HG02571 (cell line): ENCODE results near the gene NFILZ.

ENCODE experiments used
- ATAC-seq: cut with Tn5 transposase; IDR thresholded peaks from one replicate; pipeline ENCODE4 v1.9.1; 2021; ENCODE audit warnings: mild to moderate bottlenecking, moderate library complexity; ENCODE audit not compliant: unreplicated experiment

The NFILZ gene

GRCh38 chr19:8629996-8630683 is at the start of gene NFILZ:
Gene NFILZ (plus strand): TSS chr19:8630633. CDS start chr19:8676766, 46,133 bp downstream.
- ATAC-seq, result no peak

GRCh38 chr19:8580710-8581281 is 49.6 kb upstream of the NFILZ start:
- no peak for ATAC-seq

- no peak for ATAC-seq
Measured at GRCh38 chr19:8584965-8585893, 45.2 kb upstream of the NFILZ start.

- no peak for ATAC-seq
Measured at GRCh38 chr19:8585894-8586750, 44.3 kb upstream of the NFILZ start.

- ATAC-seq, result no peak
Measured at GRCh38 chr19:8589177-8589714, 41.2 kb upstream of the NFILZ start.

- no peak for ATAC-seq
Measured at GRCh38 chr19:8592231-8593009, 38.0 kb upstream of the NFILZ start.

- ATAC-seq, result no peak
Measured at GRCh38 chr19:8593931-8594330, 36.5 kb upstream of the NFILZ start.

GRCh38 chr19:8595651-8596050 is 34.8 kb upstream of the NFILZ start:
- ATAC-seq, result no peak

- no peak for ATAC-seq
Measured at GRCh38 chr19:8596168-8596567, 34.3 kb upstream of the NFILZ start.

- no peak for ATAC-seq
Measured at GRCh38 chr19:8600064-8600463, 30.4 kb upstream of the NFILZ start.

- ATAC-seq, result no peak
Measured at GRCh38 chr19:8600816-8601215, 29.6 kb upstream of the NFILZ start.

- no peak for ATAC-seq
Measured at GRCh38 chr19:8601796-8602195, 28.6 kb upstream of the NFILZ start.

- no peak for ATAC-seq
Measured at GRCh38 chr19:8605514-8605913, 24.9 kb upstream of the NFILZ start.

- no peak for ATAC-seq
Measured at GRCh38 chr19:8607386-8607785, 23.0 kb upstream of the NFILZ start.

GRCh38 chr19:8608941-8609278 is 21.5 kb upstream of the NFILZ start:
- ATAC-seq, result no peak

- ATAC-seq, result no peak
Measured at GRCh38 chr19:8609279-8610040, 21.0 kb upstream of the NFILZ start.

GRCh38 chr19:8610041-8610935 is 20.1 kb upstream of the NFILZ start, which contains the start of gene ADAMTS10:
Gene ADAMTS10 (minus strand): TSS chr19:8610715. CDS start chr19:8605710, 5,005 bp downstream.
- no peak for ATAC-seq

- ATAC-seq, result no peak
Measured at GRCh38 chr19:8610936-8611300, 19.5 kb upstream of the NFILZ start.
